Karpas-422 (cell line): ENCODE data around the gene OR14I1. TPM values are rescaled to one million over a fixed set of nuclear protein-coding genes. Genes with fewer than 3 reads are reported as not detected.
"Not testable (repeated sequence)": the region's sequence is repeated elsewhere in the genome, so short reads cannot be mapped to it uniquely, and the experiment has no call there.

ENCODE experiments used
- DNase-seq: peaks from one replicate; pipeline ENCODE4 v3.0.0-alpha.2; 2015
- H2AFZ ChIP-seq: fragments of 200-600 bp; sonication (generic); 2 replicates; pipeline ENCODE4 v1.6.1; 2014; ENCODE audit warnings: antibody characterized with exemption, low read length, mixed read lengths
- H3K27ac ChIP-seq: fragments of 200-600 bp; sonication (generic); 2 replicates; pipeline ENCODE4 v1.5.1; 2014; ENCODE audit warnings: mild to moderate bottlenecking, low read length, moderate library complexity
- H3K27me3 ChIP-seq: fragments of 200-600 bp; sonication (generic); 2 replicates; pipeline ENCODE4 v1.6.1; 2014; ENCODE audit warnings: low read length, mixed read lengths
- H3K36me3 ChIP-seq: fragments of 200-600 bp; sonication (generic); 2 replicates; pipeline ENCODE4 v1.6.1; 2014; ENCODE audit warnings: low read length, mixed read lengths; ENCODE audit not compliant: insufficient read depth
- H3K4me1 ChIP-seq: fragments of 200-600 bp; sonication (generic); 2 replicates; pipeline ENCODE4 v1.6.1; 2014; ENCODE audit warnings: mild to moderate bottlenecking, low read length, mixed read lengths
- H3K4me2 ChIP-seq: fragments of 200-600 bp; sonication (generic); 2 replicates; pipeline ENCODE4 v1.6.1; 2014; ENCODE audit warnings: low read length, low read depth, mild to moderate bottlenecking; ENCODE audit not compliant: poor library complexity, severe bottlenecking
- H3K4me3 ChIP-seq: fragments of 200-600 bp; sonication (generic); 2 replicates; pipeline ENCODE4 v1.5.1; 2014; ENCODE audit warnings: mild to moderate bottlenecking, antibody characterized with exemption, low read length, mixed read lengths
- H3K79me2 ChIP-seq: fragments of 200-600 bp; sonication (generic); 2 replicates; pipeline ENCODE4 v1.6.1; 2014; ENCODE audit warnings: mild to moderate bottlenecking, low read length, mixed read lengths
- H3K9ac ChIP-seq: fragments of 200-600 bp; sonication (generic); 2 replicates; pipeline ENCODE4 v1.6.0; 2014; ENCODE audit warnings: low read length
- H3K9me2 ChIP-seq: fragments of 200-600 bp; sonication (generic), shearing (Covaris generic); replicated peaks from 2 replicates; pipeline ENCODE4 v1.6.0; 2014; ENCODE audit warnings: mild to moderate bottlenecking, low read length, moderate library complexity; ENCODE audit not compliant: insufficient read depth
- H3K9me3 ChIP-seq: fragments of 300-700, 200-600 bp; sonication (generic); 2 replicates; pipeline ENCODE4 v1.6.1; 2014; ENCODE audit warnings: low read length, mixed read lengths
- H4K20me1 ChIP-seq: fragments of 200-600 bp; sonication (generic); 2 replicates; pipeline ENCODE4 v1.6.1; 2014; ENCODE audit warnings: mild to moderate bottlenecking, antibody characterized with exemption, low read length, low read depth; ENCODE audit not compliant: insufficient read depth
- small RNA-seq: library from RNA; depleted of rRNA; stranded (forward); fragments of <200 nt; gene quantifications from one replicate; pipeline ENCODE3, GENCODE V24; 2014
- total RNA-seq: library from RNA; depleted of rRNA; stranded (reverse); fragments of >200 nt; shearing (Covaris generic); gene quantifications from 2 replicates; pipeline ENCODE4 v1.2.3, GENCODE V29; 2014; ENCODE audit warnings: low replicate concordance; rRNA removed

The OR14I1 gene
- total RNA-seq, 1 experiment from 2014 or later = not detected

GRCh38 chr1:248670003-248670402, 32.6 kb downstream of the OR14I1 start:
- Histone ChIP-seq H4K20me1 (no peaks in the 10 kb centered on the region), H3K27me3 (no peaks in the 10 kb centered on the region; the same call in 1 of the 2 replicates), H3K4me3 (no peak overlapping the region), H3K9me3 (peaks cover 7% of the 10 kb centered on the region; the same call in 1 of the 2 replicates), H3K9ac (no peak overlapping the region), H3K4me2 (no peak overlapping the region), H3K4me1 (no peaks in the 10 kb centered on the region), H3K36me3 (no peaks in the 10 kb centered on the region), H3K27ac (no peak overlapping the region), H3K9me2 (no peaks in the 10 kb centered on the region), H2AFZ (no peak overlapping the region), H3K79me2 (no peaks in the 10 kb centered on the region)
- DNase-seq = no peak

GRCh38 chr1:248663453-248664328, 38.9 kb downstream of the OR14I1 start:
- not testable (repeated sequence) for H2AFZ ChIP-seq, H3K79me2 ChIP-seq, H3K27me3 ChIP-seq, H3K36me3 ChIP-seq, H3K4me1 ChIP-seq, H3K4me3 ChIP-seq, H4K20me1 ChIP-seq, H3K27ac ChIP-seq, DNase-seq, H3K4me2 ChIP-seq, H3K9me3 ChIP-seq, H3K9me2 ChIP-seq, H3K9ac ChIP-seq

DNA sequence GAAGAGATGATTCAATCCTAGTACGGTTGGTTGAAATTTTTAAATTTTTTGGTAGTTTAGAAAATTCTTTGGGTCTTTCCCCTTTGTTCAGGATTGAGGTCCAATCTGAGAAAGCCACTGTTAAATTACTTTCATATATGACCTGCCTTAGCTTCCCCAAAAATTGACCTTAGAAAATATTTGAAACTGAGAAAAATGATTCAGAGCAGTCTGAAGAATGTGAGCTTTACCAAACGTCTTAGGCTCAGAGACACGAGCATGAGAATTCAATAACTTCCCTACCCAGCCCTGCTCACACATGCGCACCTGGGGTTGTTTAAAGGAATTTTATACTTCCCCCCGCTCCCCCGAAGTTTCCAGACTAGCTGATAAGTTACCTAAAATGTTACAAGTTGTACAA, 45.8 kb downstream of the OR14I1 start:
- H3K36me3 ChIP-seq, H3K27ac ChIP-seq, H3K9me2 ChIP-seq, H3K79me2 ChIP-seq, H3K4me1 ChIP-seq, H3K4me2 ChIP-seq, H4K20me1 ChIP-seq, H3K9me3 ChIP-seq, H2AFZ ChIP-seq, H3K27me3 ChIP-seq, H3K4me3 ChIP-seq, DNase-seq, H3K9ac ChIP-seq: not testable (repeated sequence)

DNA sequence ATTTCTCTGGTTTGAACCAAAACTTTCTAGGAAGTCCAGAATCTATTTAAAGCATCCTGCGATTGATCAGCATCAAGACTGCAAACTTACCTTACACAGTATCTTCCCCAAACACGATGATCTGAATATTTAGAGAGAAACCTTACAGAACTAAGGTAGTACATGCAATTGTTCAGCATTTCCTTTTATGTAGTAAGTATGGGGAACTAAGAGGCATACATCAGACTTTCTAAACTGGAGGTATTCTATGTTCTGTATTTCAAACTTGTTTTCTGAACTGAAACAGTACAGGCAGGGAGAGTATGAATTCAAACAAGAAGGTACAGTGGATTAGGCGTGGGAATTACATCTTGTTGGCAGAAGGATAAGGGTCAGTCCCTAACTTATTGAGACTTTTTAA, 47.2 kb downstream of the OR14I1 start, which contains the start of gene OR2T27:
Gene OR2T27 (minus strand): TSS at position 175 of the 400 bp plus-strand sequence. CDS start 4,644 bp downstream, outside the sequence.
- H3K4me2 ChIP-seq, H3K27me3 ChIP-seq, H3K9me3 ChIP-seq, H3K4me1 ChIP-seq, H3K4me3 ChIP-seq, H3K79me2 ChIP-seq, H4K20me1 ChIP-seq, H3K36me3 ChIP-seq, H3K27ac ChIP-seq, H3K9me2 ChIP-seq, H3K9ac ChIP-seq, H2AFZ ChIP-seq, DNase-seq: not testable (repeated sequence)

Small RNAs within 50 kb of the gene (small RNA-seq; reads per million reads assigned to genes)
- not detected for gene AHCYP8

Other genes starting within 250 kb of the OR14I1 start
- gene OR2T3, start 229.4 kb downstream of the OR14I1 start, total RNA-seq = not detected in 2 replicates
- gene OR2T5, start 214.2 kb downstream of the OR14I1 start, total RNA-seq = not detected in 2 replicates
- not detected in 2 replicates for gene OR2G6, start 194.7 kb downstream of the OR14I1 start, total RNA-seq
- gene OR2T29, start 140.0 kb downstream of the OR14I1 start, total RNA-seq = not detected in 2 replicates
- gene OR2T34, start 128.0 kb downstream of the OR14I1 start, total RNA-seq = not detected in 2 replicates
- gene OR2T10, start 105.1 kb downstream of the OR14I1 start, total RNA-seq = not detected in 2 replicates
- not detected in 2 replicates for gene OR2T11, start 67.7 kb downstream of the OR14I1 start, total RNA-seq
- gene OR2T35, start 57.5 kb downstream of the OR14I1 start, total RNA-seq = not detected in 2 replicates
- not detected in 2 replicates for gene OR2T27, start 47.2 kb downstream of the OR14I1 start, total RNA-seq
- gene LYPD8, start 53.0 kb upstream of the OR14I1 start, total RNA-seq = not detected in 2 replicates
- 14.6 and 24.1 TPM in 2 replicates for gene SH3BP5L, start 123.1 kb upstream of the OR14I1 start, total RNA-seq
- gene ZNF672, start 135.5 kb upstream of the OR14I1 start, total RNA-seq = 16.7 and 38.3 TPM in 2 replicates
- 27.2 and 62.6 TPM in 2 replicates for gene ZNF692, start 156.3 kb upstream of the OR14I1 start, total RNA-seq
- gene PGBD2, start 203.5 kb upstream of the OR14I1 start, total RNA-seq = 6.1 and 6.9 TPM in 2 replicates